GM19397 (cell line): ENCODE measurements around the gene CANT1.

ENCODE experiments used
- ATAC-seq: cut with Tn5 transposase; IDR thresholded peaks from one replicate; pipeline ENCODE4 v1.9.1; 2021; ENCODE audit warnings: mild to moderate bottlenecking, moderate library complexity; ENCODE audit not compliant: unreplicated experiment

Gene CANT1

DNA sequence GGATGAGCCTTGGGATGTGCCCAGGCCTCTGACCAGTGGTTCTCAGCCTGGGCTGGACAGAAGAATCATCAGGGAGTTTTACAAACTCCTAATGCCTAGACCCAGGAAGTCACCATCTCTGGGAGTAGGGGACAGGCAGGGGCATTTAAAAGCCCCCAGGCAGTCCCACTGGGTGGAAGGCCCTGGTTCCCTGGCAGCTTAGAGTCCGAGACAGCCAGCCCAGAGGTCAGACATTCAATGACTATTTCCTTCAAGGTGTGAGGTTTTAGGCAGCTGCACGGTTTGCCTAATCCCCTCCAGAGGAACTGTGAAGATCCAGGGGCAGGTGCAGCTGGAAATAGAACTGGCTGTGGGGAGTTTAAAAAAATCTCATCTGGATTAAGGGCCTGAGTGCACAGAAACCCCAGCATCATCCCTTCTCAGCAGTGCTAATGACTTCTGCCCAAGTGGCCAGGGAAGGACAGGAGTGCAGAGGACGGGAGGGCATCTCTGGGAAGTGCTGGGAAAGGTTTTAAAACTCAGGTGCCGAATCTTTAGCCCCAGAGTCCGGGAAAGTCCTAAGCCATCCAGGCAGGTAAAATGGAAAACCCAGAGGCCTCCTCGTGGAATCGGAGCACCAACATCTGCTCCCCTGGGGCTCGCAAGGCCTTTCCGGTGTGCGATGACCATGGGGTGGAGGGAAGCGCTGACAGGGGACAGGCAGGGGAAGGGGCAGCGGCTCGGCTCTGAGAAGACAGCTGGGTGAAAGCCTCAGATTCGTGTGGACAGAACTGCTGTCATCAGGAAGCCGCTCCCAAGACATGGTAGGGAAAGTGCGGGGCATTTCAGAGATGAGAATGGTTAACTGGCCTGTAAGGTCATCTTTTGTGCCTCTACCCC, 28.3 kb downstream of the CANT1 start:
- no peak for ATAC-seq

GRCh38 chr17:78980624-78980972, 29.0 kb downstream of the CANT1 start:
- no peak for ATAC-seq

DNA sequence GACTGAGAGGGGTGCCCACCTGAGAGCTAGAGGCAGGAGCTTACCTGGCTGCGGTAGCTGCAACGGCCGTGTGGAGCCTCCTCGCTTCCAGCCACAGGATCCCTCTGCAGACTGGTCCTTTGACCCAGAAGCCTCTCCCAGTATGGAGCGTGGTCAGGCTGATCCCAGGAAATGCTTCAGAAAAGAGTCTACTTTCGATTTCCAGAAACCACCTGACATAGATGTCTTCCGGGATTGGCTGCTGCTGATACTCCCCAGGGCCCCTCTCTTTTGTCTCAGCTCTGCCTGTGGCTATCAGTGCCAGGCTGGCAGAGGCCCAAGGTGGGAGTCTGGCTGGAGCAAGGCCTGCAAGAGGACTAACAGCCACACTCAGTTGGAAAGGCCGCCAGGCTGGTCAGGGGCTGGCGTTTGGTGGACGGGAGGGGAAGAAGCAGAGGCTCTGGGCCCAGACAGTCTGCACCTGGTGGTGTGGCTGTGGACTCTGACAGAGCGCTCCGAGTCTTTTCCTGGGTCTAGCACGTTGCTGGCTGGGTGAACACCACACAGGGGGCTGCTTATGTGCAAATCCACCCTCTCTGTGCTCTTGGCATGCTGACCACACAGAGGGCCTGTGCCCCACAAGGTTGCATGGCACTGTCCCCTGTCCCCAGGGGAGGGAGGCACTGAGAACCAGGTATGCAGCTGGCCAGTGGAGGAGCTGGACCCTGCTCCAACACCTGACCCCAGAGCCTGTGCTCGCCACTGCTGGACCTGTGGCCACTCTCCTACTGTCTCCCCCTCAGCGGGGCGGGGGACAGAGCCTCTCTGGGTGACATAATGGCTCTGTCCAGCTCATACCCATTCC, 29.6 kb downstream of the CANT1 start, which contains the start of gene LGALS3BP:
Gene LGALS3BP, minus strand, starts transcription at position 144 of the 844 bp plus-strand sequence. CDS start 2,732 bp downstream, outside the sequence.
- no peak for ATAC-seq

- ATAC-seq: no peak
Measured at GRCh38 chr17:78977997-78978973, 31.3 kb downstream of the CANT1 start.

GRCh38 chr17:78977681-78977943, 32.0 kb downstream of the CANT1 start:
- ATAC-seq: no peak

GRCh38 chr17:78976907-78977680, 32.5 kb downstream of the CANT1 start:
- no peak for ATAC-seq

DNA sequence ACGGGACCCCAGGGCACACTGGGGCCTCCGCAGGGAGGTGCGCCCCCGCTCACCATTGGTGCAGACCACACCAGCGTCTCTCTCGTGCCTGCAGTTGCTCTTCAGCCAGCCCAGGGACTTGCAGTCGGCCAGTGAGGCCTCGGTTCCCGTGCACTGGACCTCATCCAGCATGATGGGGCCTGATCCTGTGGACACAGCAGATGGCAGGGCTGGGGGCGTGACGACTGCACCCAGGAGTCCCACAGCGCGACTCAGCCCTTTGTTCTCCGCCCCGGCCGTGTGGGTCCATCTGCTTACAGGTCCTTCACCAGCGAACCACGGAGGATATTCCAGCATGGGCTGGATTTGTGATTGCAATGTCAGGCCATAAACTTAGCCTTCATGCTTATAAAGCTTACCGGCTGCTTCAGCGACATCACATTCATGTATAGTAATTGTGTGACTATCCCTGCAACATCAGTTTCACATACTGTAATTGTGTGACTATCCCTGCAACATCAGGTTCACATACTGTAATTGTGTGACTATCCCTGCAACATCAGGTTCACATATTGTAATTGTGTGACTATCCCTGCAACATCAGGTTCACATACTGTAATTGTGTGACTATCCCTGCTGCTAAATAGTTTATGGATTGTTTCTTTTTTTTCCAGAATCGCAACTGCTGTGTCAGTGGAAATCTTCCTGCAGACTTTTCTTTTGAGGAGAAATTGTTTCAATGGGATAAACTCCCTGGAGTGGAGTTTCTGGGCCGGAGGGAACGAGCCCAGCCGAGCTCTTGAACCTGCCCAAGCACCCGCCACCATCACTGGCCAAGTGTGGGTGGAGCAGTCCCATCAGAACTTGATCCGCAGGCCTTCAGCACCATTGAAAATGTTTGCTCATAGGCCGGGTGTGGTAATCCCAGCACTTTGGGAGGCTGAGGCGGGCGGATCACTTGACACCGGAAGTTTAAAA, 34.7 kb downstream of the CANT1 start:
- no peak for ATAC-seq

GRCh38 chr17:78973792-78974520, 35.6 kb downstream of the CANT1 start:
- ATAC-seq: no peak

DNA sequence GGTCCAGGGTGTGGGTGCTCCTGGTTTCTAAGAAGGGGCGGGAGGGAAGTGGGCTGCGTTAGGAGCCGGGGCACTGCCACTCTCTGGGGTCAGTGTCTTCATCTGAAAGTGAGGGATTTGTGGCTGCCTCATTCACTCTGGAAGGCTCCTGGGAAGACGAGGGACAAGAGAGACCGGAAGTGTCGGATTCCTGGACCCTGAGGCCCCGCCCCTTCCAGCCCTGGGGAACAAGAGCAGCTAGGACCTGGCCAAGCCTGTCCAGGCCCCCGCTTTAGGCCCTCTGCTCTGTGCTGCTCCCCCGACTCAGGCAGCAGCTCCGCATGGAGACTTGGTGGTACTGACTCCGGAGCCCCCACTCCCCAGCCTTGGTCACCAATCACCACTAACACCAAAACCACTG, 36.4 kb downstream of the CANT1 start:
- ATAC-seq: no peak

DNA sequence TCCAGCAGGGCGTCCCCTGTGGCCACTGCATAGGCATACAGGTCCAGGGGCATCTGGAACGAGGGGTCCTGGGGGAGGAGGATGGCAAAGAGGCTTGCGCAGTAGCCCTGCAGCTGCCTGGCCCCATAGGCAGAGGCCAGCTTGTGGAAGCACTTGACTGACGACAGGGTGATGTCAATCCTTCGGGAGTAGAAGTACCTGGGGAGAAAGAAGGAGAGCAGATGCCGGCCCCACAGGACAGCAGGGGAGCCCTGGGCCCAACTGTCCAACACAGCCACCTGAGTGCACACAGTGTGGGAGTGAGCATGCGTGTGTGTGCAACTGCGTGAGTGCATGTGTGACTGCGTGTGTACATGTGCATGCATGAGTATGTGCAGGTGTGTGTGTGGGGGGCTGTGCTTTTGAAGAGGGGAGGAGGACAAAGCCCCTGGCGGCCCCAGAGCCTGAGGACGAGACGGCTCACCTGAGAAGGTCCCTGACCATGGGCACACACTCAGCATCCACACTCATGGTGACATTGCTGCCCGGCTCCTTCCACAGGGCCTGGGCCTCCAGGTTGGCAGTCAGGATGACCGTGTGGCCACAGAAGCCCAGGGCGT, 37.0 kb downstream of the CANT1 start:
- no peak for ATAC-seq

- ATAC-seq: no peak
Measured at GRCh38 chr17:78971756-78972506, 37.6 kb downstream of the CANT1 start.

- no peak for ATAC-seq
Measured at GRCh38 chr17:78970834-78971755, 38.5 kb downstream of the CANT1 start.

GRCh38 chr17:78969865-78970264, 39.7 kb downstream of the CANT1 start:
- ATAC-seq: no peak

DNA sequence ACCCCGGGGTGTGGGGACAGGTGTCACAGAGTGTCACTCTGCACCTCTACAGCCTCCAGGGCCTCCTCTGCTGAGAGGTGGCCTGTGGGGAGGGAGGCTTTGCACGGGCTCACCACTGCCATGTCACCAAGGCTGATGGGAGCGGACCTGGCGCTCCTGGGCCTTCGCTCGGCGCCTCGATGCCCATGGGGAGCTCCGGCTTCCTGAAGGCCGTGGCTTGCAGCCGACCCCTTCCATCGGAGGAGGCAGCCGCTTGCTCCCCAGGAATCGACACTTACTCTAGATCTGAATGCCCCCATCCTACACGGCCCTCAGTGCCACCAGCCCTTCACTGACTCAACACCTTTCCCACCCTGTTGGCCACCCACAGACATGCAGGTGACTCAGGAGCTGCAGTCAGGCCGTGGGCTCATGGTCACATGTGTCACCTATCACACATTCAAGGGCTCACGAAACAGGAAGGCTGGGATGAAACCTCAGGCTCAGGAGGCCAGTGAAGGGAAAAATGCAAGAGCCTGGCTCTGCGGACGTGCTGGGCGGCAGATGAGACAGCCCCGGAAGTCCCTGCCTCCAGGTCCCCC, 41.7 kb downstream of the CANT1 start:
- ATAC-seq: no peak

DNA sequence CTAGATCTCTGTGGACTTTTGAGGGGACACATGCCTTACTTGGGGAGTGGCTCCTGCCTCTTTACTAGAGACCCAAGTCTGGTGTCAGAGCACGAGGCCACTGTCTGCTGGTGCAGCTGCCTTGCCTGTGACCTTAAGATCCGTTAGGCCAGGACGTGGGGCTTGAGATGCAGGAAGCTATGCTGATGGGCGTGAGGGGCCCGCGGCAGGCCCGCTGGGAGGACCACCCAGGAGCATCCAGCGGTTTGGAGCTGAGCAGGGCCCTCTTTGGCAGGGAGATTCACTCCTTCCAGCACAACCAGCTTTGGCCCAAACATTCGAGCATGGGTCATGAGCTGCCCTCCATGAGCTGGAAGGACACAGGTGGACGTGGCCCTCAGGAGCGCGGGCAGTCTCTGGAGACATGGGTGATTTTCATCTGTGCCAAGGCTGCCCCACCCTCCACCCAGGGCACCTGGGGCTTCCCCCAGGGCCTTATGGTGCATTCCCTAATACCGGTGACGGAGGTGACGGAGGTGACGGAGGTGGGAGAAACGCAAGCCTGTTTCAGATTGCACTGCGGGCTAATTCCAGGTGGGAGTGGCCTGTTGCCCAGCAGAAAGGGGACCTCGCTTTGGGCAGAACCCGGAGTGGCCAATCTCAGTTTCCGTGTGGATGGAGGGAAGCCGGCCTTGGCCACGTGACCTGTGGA, 42.5 kb downstream of the CANT1 start:
- no peak for ATAC-seq
